Trophoblast cell (in vitro differentiated cells and primary cell): ENCODE data around the gene ASZ1.

Source experiments
- DNase-seq, 2 donors: peaks; one replicate each; pipeline ENCODE4 v3.0.0-alpha.2; 2016
- H2AFZ ChIP-seq: 2 replicates; pipeline ENCODE4 v1.6.1; 2013; ENCODE audit warnings: low read length, moderate library complexity, mild to moderate bottlenecking; ENCODE audit not compliant: insufficient read depth, poor library complexity
- H2AK5ac ChIP-seq: 2 replicates; pipeline ENCODE4 v1.6.1; 2013; ENCODE audit warnings: mild to moderate bottlenecking, low read length
- H2BK120ac ChIP-seq: 2 replicates; pipeline ENCODE4 v1.6.1; 2013; ENCODE audit warnings: low read length, mild to moderate bottlenecking, moderate library complexity; ENCODE audit not compliant: insufficient read depth, poor library complexity
- H2BK12ac ChIP-seq: 2 replicates; pipeline ENCODE4 v1.6.1; 2013; ENCODE audit warnings: mild to moderate bottlenecking, low read length, moderate library complexity
- H2BK5ac ChIP-seq: 2 replicates; pipeline ENCODE4 v1.6.1; 2013; ENCODE audit warnings: low read length, low read depth, moderate library complexity, mild to moderate bottlenecking; ENCODE audit not compliant: poor library complexity
- H3K14ac ChIP-seq: 2 replicates; pipeline ENCODE4 v1.6.1; 2013; ENCODE audit warnings: mild to moderate bottlenecking, low read length
- H3K18ac ChIP-seq: 2 replicates; pipeline ENCODE4 v1.6.1; 2013; ENCODE audit warnings: mild to moderate bottlenecking, low read length
- H3K23ac ChIP-seq: 2 replicates; pipeline ENCODE4 v1.6.1; 2013; ENCODE audit warnings: low read length
- H3K27ac ChIP-seq: 2 replicates; pipeline ENCODE4 v1.5.1; 2013; ENCODE audit warnings: low read depth, mild to moderate bottlenecking, inconsistent platforms, low read length, moderate library complexity
- H3K27me3 ChIP-seq: 2 replicates; pipeline ENCODE4 v1.6.1; 2013; ENCODE audit warnings: inconsistent platforms, mild to moderate bottlenecking, low read length, moderate library complexity; ENCODE audit not compliant: insufficient read depth
- H3K36me3 ChIP-seq, 2 experiments: 1 replicate in 1 of 2; 2 replicates in 1 of 2; pipeline ENCODE4 v1.6.1; 2013; ENCODE audit warnings: low read length in 2 of 2, mild to moderate bottlenecking in 2 of 2, moderate library complexity in 1 of 2; ENCODE audit not compliant: insufficient read depth in 2 of 2, control insufficient read depth in 1 of 2
- H3K4ac ChIP-seq: 2 replicates; pipeline ENCODE4 v1.6.1; 2013; ENCODE audit warnings: low read depth, mild to moderate bottlenecking, low read length, moderate library complexity
- H3K4me1 ChIP-seq, 2 experiments: 1 replicate in 1 of 2; 2 replicates in 1 of 2; pipeline ENCODE4 v1.6.1; 2013; ENCODE audit warnings: low read length in 2 of 2, mild to moderate bottlenecking in 2 of 2, moderate library complexity in 1 of 2; ENCODE audit not compliant: insufficient read depth in 2 of 2, control insufficient read depth in 1 of 2
- H3K4me2 ChIP-seq: 2 replicates; pipeline ENCODE4 v1.6.1; 2013; ENCODE audit warnings: inconsistent platforms, mild to moderate bottlenecking, low read length, moderate library complexity
- H3K4me3 ChIP-seq: 2 replicates; pipeline ENCODE4 v1.5.1; 2013; ENCODE audit warnings: mild to moderate bottlenecking, low read depth, low read length, inconsistent platforms
- H3K79me1 ChIP-seq: one replicate; pipeline ENCODE4 v1.6.1; 2013; ENCODE audit warnings: low read length
- H3K79me2 ChIP-seq: 2 replicates; pipeline ENCODE4 v1.6.1; 2013; ENCODE audit warnings: low read length, mild to moderate bottlenecking; ENCODE audit not compliant: control insufficient read depth, insufficient read depth, poor library complexity
- H3K9ac ChIP-seq: 2 replicates; pipeline ENCODE4 v1.6.1; 2013; ENCODE audit warnings: mild to moderate bottlenecking, low read length
- H3K9me3 ChIP-seq: 2 replicates; pipeline ENCODE4 v1.6.1; 2013; ENCODE audit warnings: low read depth, mild to moderate bottlenecking, control low read depth, inconsistent platforms, low read length; ENCODE audit not compliant: insufficient read depth
- H4K12ac ChIP-seq: 2 replicates; pipeline ENCODE4 v1.6.1; 2013; ENCODE audit warnings: low read depth, mild to moderate bottlenecking, low read length, moderate library complexity
- H4K8ac ChIP-seq: 2 replicates; pipeline ENCODE4 v1.6.1; 2013; ENCODE audit warnings: low read depth, mild to moderate bottlenecking, low read length, moderate library complexity
- H4K91ac ChIP-seq: one replicate; pipeline ENCODE4 v1.6.1; 2013; ENCODE audit warnings: low read depth, mild to moderate bottlenecking, low read length, moderate library complexity
- WGBS: extraction: QIAGEN DNeasy Blood & Tissue Kit; methylation state at CpG from one replicate; pipeline ENCODE4 v1.1.7; 2013; ENCODE audit warnings: missing lambda C conversion rate; ENCODE audit not compliant: insufficient read length, insufficient coverage; ENCODE audit errors: extremely low coverage; 5-methylcytosine and 5-hydroxymethylcytosine counted together

The ASZ1 gene

DNA sequence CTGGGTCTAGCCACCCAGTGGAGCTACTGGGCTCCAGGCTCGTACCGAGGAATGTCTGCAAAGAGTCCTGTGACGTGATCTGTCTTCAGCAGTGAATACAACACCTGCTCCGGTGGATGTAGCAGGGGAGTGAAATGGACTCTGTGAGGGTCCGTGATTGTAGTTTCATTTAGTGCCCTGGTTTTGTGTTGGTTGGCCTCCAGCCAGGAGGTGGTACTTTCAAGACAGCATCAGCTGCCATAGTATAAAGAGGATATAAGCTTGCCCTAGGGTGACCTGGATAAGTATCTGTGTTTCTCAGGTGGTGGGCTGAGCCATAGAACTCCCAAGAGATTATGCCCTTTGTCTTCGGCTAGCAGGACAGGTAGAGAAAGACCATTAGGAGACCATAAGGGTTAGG is 79.8 kb downstream of the ASZ1 start:
- DNase-seq = no peak

DNA sequence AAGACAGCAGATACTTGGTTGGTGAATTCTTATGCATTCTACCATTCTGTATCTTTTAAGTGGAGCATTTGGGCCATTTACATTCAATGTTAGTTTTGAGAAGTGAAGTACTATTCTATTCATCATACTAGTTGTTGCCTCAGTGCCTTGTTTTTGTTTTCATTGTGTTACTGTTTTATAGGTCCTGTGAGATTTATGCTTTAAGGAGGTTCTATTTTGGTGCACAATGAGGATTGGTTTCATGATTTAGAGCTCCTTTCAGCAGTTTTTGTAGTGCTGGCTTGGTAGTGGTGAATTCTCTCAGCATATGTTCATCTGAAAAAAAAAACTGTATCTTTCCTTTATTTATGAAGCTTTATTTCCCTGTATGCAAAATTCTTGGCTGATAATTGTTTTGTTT is 81.1 kb downstream of the ASZ1 start:
- H2AFZ ChIP-seq = no peak overlapping the region
- no peak overlapping the region for H3K18ac ChIP-seq
- H4K12ac ChIP-seq = no peak overlapping the region
- no peaks in the 10 kb centered on the region for H3K27me3 ChIP-seq
- no peak overlapping the region for H2BK5ac ChIP-seq
- H3K4me2 ChIP-seq = no peak overlapping the region
- H2AK5ac ChIP-seq = no peak overlapping the region
- H3K9me3 ChIP-seq = no peaks in the 10 kb centered on the region
- no peak overlapping the region for H3K4me3 ChIP-seq
- no peak overlapping the region for H3K23ac ChIP-seq
- H3K27ac ChIP-seq = no peak overlapping the region
- H3K36me3 ChIP-seq = no peaks in the 10 kb centered on the region
- no peak for DNase-seq
- H3K4me1 ChIP-seq = peaks cover 0 to 6% of the 10 kb centered on the region in 2 experiments
- H4K8ac ChIP-seq = no peak overlapping the region
- H3K79me2 ChIP-seq = no peaks in the 10 kb centered on the region
- no peak overlapping the region for H4K91ac ChIP-seq
- H3K9ac ChIP-seq = no peak overlapping the region
- no peak overlapping the region for H3K14ac ChIP-seq
- no peak overlapping the region for H3K4ac ChIP-seq
- no peaks in the 10 kb centered on the region for H3K79me1 ChIP-seq
- no peak overlapping the region for H2BK12ac ChIP-seq
- no peak overlapping the region for H2BK120ac ChIP-seq

More for the DNA sequence above, 79.8 kb downstream of the ASZ1 start:
- Histone ChIP-seq H3K27ac (no peak overlapping the region), H3K4ac (no peak overlapping the region), H4K8ac (no peak overlapping the region), H3K4me3 (no peak overlapping the region), H3K79me2 (no peaks in the 10 kb centered on the region), H3K18ac (no peak overlapping the region), H2AFZ (no peak overlapping the region), H4K91ac (no peak overlapping the region), H3K4me1 (peaks cover 0 to 6% of the 10 kb centered on the region in 2 experiments), H3K14ac (no peak overlapping the region), H3K9me3 (no peaks in the 10 kb centered on the region), H3K79me1 (no peaks in the 10 kb centered on the region), H2BK5ac (no peak overlapping the region), H4K12ac (no peak overlapping the region), H3K27me3 (no peaks in the 10 kb centered on the region), H3K4me2 (no peak overlapping the region), H2BK120ac (no peak overlapping the region), H3K23ac (no peak overlapping the region), H3K36me3 (no peaks in the 10 kb centered on the region), H2BK12ac (no peak overlapping the region), H2AK5ac (no peak overlapping the region), H3K9ac (no peak overlapping the region)
- no CpG with 5 or more reads among the region's 6 CpGs for WGBS

DNA sequence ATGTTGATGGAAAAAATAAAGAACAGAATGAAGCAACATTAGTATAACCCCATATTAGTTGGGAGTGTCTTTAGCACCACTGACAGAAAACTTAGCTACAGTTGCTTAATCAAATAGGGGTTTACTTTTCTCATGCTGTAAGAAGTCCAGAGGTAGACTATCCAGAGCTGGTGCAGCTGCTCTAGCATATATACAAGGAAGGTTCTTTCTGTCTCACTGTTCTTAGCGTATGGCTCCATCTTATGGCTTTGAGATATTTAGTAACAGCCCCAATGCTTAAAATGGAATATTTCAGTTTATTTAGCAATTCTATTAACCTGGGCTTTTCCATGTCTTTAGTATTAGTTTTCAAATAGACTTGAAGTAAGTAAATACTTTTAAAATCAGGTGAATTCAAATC is 89.3 kb downstream of the ASZ1 start:
- Histone ChIP-seq H3K23ac (no peak overlapping the region), H4K8ac (no peak overlapping the region), H4K91ac (no peak overlapping the region), H2BK120ac (no peak overlapping the region), H3K4ac (no peak overlapping the region), H3K9me3 (no peaks in the 10 kb centered on the region), H3K18ac (no peak overlapping the region), H3K4me2 (no peak overlapping the region), H2BK5ac (no peak overlapping the region), H2BK12ac (no peak overlapping the region), H3K36me3 (no peaks in the 10 kb centered on the region), H3K27ac (no peak overlapping the region), H3K4me3 (no peak overlapping the region), H2AFZ (no peak overlapping the region), H3K9ac (no peak overlapping the region), H3K79me1 (no peaks in the 10 kb centered on the region), H4K12ac (no peak overlapping the region), H3K27me3 (no peaks in the 10 kb centered on the region), H3K14ac (no peak overlapping the region), H3K4me1 (no peaks in the 10 kb centered on the region), H3K79me2 (no peaks in the 10 kb centered on the region), H2AK5ac (no peak overlapping the region)
- DNase-seq = no peak
- WGBS = no CpG with 5 or more reads among the region's 1 CpG

DNA sequence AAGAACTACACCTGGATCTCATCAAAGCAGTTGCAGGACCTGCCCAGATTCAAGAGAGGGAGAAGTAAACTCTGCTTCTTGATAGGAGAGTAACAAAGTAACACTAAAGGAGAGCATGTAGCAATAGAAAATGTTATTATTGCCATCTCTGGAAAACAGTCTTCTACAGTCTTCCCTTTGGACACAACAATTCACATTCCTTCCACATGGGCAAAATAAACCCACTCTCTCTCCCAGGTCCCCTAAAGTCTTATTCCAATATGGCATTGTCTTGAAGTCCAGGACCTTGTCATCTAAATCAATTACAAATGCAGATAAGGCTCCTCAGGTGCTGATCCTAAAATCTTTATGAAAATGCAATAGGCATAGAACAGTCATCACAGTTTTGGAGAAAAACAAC is 94.1 kb downstream of the ASZ1 start:
- H2BK120ac ChIP-seq = no peak overlapping the region
- DNase-seq = no peak
- H3K4me2 ChIP-seq = no peak overlapping the region
- H3K36me3 ChIP-seq = no peaks in the 10 kb centered on the region
- H3K4me1 ChIP-seq = no peaks in the 10 kb centered on the region
- H4K91ac ChIP-seq = no peak overlapping the region
- no peak overlapping the region for H3K4ac ChIP-seq
- no peak overlapping the region for H3K23ac ChIP-seq
- H3K4me3 ChIP-seq = no peak overlapping the region
- H3K79me1 ChIP-seq = no peaks in the 10 kb centered on the region
- no peak overlapping the region for H2AK5ac ChIP-seq
- H3K9me3 ChIP-seq = no peaks in the 10 kb centered on the region
- no peaks in the 10 kb centered on the region for H3K27me3 ChIP-seq
- H2AFZ ChIP-seq = no peak overlapping the region
- H2BK5ac ChIP-seq = no peak overlapping the region
- H2BK12ac ChIP-seq = no peak overlapping the region
- no peaks in the 10 kb centered on the region for H3K79me2 ChIP-seq
- H3K27ac ChIP-seq = no peak overlapping the region
- H4K8ac ChIP-seq = no peak overlapping the region
- H3K18ac ChIP-seq = no peak overlapping the region
- no peak overlapping the region for H3K14ac ChIP-seq
- H4K12ac ChIP-seq = no peak overlapping the region
- no peak overlapping the region for H3K9ac ChIP-seq

DNA sequence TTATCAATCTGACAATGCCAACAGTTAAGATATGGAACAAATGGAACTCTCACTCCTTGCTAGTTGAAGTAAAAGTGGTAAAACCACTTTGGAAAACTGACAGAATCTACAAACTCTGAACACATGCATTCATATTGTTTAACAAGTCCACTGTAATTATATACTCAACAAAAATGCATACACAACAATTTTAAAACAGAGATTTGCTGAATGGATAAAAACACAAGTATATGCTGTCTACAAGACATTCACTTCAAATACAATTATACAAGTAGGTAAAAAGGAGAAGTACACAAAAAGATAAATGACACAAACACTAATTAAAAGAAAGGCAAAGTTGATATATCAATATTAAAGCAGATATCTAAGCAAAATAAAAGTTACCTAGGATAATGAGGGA is 95.3 kb downstream of the ASZ1 start:
- Histone ChIP-seq H3K4me3 (no peak overlapping the region), H4K12ac (no peak overlapping the region), H3K9ac (no peak overlapping the region), H2AFZ (no peak overlapping the region), H3K27ac (no peak overlapping the region), H3K4me1 (no peaks in the 10 kb centered on the region), H2BK120ac (no peak overlapping the region), H3K14ac (no peak overlapping the region), H3K79me1 (no peaks in the 10 kb centered on the region), H4K8ac (no peak overlapping the region), H2BK5ac (no peak overlapping the region), H3K4me2 (no peak overlapping the region), H3K79me2 (no peaks in the 10 kb centered on the region), H3K18ac (no peak overlapping the region), H4K91ac (no peak overlapping the region), H2AK5ac (no peak overlapping the region), H3K23ac (no peak overlapping the region), H3K9me3 (no peaks in the 10 kb centered on the region), H3K27me3 (no peaks in the 10 kb centered on the region), H3K4ac (no peak overlapping the region), H3K36me3 (no peaks in the 10 kb centered on the region), H2BK12ac (no peak overlapping the region)
- DNase-seq = no peak
